NT2/D1 (cell line): Measurements from ENCODE around the gene TMEM132A.
A peak's percentile ranks its signal among the peaks of the same experiment; 100 is the strongest.

Experiments
- DNase-seq: peaks from one replicate; pipeline ENCODE4 v3.0.0-alpha.2; 2011; ENCODE audit warnings: low read depth, low spot score
- H3K27me3 ChIP-seq: 2 replicates; pipeline ENCODE4 v1.6.0; 2011; ENCODE audit warnings: mild to moderate bottlenecking; ENCODE audit not compliant: insufficient read length, insufficient read depth
- H3K36me3 ChIP-seq: 2 replicates; pipeline ENCODE4 v1.6.1; 2011; ENCODE audit warnings: mild to moderate bottlenecking, low read length, mixed read lengths; ENCODE audit not compliant: insufficient read depth, insufficient read length
- H3K4me1 ChIP-seq: 2 replicates; pipeline ENCODE4 v1.5.1; 2011; ENCODE audit not compliant: insufficient read depth, insufficient read length
- H3K4me3 ChIP-seq: 2 replicates; pipeline ENCODE4 v1.5.1; 2011; ENCODE audit warnings: low read depth; ENCODE audit not compliant: insufficient read length
- H3K9ac ChIP-seq: 2 replicates; pipeline ENCODE4 v1.6.0; 2011; ENCODE audit warnings: low read depth; ENCODE audit not compliant: insufficient read length
- H3K9me3 ChIP-seq: 2 replicates; pipeline ENCODE4 v1.5.1; 2011; ENCODE audit warnings: mild to moderate bottlenecking, low read length; ENCODE audit not compliant: insufficient read depth
- SUZ12 ChIP-seq: IDR thresholded peaks from 2 replicates; pipeline ENCODE4 v1.6.1; 2011; ENCODE audit not compliant: insufficient read length, insufficient read depth; ENCODE audit errors: extremely low read depth
- YY1 ChIP-seq: IDR thresholded peaks from 2 replicates; pipeline ENCODE4 v1.6.1; 2011; ENCODE audit not compliant: insufficient read length, insufficient read depth
- ZNF274 ChIP-seq: IDR thresholded peaks from 2 replicates; pipeline ENCODE4 v1.6.1; 2011; ENCODE audit warnings: mild to moderate bottlenecking, low read depth, low read length

The TMEM132A gene

DNA sequence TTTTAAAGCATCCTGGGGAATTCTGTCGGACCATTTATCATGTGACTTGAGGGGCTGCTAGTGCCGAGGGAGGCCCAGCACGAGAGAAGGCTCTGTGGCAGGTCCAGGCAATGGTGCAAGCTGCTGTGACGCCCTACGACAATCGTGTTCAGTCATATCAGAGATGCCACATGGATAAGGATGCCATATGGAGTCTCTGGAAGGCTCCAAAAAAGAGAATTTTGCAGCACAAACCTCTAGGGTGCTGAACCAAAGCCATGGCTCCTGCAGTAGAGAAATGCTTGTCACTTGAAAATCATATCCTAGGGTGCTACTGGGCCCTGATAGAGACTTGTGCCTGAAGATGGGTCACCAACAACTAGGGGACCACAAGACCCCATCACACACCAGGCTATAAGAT lies 40.5 kb downstream of the TMEM132A start:
- peaks cover 7% of the 10 kb centered on the region; the same call in 1 of the 2 replicates for H3K9me3 ChIP-seq
- TF ChIP-seq SUZ12 (no peak), YY1 (no peak), ZNF274 (no peak)
- peaks cover 3% of the 10 kb centered on the region for H3K27me3 ChIP-seq
- DNase-seq = no peak
- no peaks in the 10 kb centered on the region for H3K36me3 ChIP-seq
- H3K4me3 ChIP-seq = no peak overlapping the region
- no peak overlapping the region for H3K9ac ChIP-seq
- H3K4me1 ChIP-seq = no peaks in the 10 kb centered on the region

DNA sequence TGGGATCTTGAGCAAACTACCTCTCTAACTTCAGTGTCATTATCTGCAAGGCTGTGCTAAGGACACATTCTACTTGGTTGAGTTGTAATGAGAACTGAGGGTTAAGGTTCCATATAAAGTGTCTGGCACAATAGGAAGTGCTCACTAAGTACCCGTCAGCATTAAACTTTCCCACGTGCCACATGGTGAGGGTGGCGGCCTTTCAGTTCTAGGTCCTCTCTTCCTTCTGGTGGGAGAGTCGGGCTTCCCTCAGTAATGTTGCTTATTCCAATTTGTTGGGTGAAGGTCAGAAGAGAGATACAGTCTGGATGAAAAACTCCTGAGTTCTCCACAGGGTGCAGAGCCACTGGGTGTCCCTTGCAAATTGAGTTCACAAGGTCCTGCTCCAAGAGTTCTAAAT lies 42.6 kb downstream of the TMEM132A start:
- no peaks in the 10 kb centered on the region for H3K27me3 ChIP-seq
- TF ChIP-seq YY1 (no peak), SUZ12 (no peak), ZNF274 (no peak)
- H3K9ac ChIP-seq = no peak overlapping the region
- H3K9me3 ChIP-seq = peaks cover 7% of the 10 kb centered on the region; the same call in 1 of the 2 replicates
- no peaks in the 10 kb centered on the region for H3K36me3 ChIP-seq
- H3K4me1 ChIP-seq = no peaks in the 10 kb centered on the region
- DNase-seq = no peak
- no peak overlapping the region for H3K4me3 ChIP-seq

DNA sequence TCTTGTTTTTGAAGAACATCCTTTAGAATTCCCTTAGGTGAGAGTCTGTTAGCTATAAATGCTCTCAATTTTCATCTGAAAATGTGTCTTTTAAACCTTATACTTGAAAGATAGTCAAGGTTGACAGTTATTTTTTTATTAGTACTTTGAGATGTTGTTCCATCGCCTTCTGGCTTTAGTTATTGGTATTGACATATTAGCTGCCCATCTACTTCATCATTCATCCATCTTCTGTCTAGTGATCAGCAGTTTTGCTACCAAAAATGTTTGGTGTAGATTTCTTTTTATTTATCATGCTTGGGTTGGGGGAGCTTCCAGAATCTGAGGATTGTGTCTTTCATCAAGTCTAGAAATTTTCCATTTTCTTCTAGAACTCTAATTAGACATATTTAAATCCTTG lies 44.0 kb downstream of the TMEM132A start:
- Histone ChIP-seq H3K4me1 (no peaks in the 10 kb centered on the region), H3K27me3 (peaks cover 6% of the 10 kb centered on the region), H3K9ac (no peak overlapping the region), H3K4me3 (no peak overlapping the region), H3K36me3 (no peaks in the 10 kb centered on the region), H3K9me3 (peaks cover 7% of the 10 kb centered on the region; the same call in 1 of the 2 replicates)
- DNase-seq = no peak
- no peak for TF ChIP-seq YY1
- no peak for TF ChIP-seq ZNF274
- no peak for TF ChIP-seq SUZ12

DNA sequence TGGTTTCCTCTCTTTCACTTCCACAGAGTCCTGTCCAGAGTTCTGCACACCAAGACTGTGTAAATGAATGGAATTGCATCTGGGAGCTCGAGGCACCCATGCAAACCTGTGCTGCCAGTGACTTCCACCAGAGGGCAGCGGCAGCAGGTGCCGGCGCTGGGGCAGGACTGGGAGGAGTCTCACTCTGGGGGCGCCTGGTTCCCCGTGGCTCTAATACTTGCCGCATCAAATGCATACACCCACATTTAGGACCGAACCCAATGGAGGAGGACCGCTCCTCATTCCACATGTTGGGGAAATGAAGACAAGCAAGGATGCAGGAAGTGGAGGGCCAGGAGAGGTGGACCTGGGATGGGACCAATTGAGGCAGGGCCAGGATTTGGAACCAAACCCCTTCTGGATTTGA lies 46.1 kb downstream of the TMEM132A start:
- Histone ChIP-seq H3K36me3 (no peaks in the 10 kb centered on the region), H3K27me3 (peaks cover 6% of the 10 kb centered on the region), H3K4me3 (no peak overlapping the region), H3K4me1 (no peaks in the 10 kb centered on the region), H3K9ac (no peak overlapping the region), H3K9me3 (peaks cover 7% of the 10 kb centered on the region; the same call in 1 of the 2 replicates)
- DNase-seq = peak; percentile 46
- TF ChIP-seq YY1 = no peak
- TF ChIP-seq SUZ12 = no peak
- no peak for TF ChIP-seq ZNF274

DNA sequence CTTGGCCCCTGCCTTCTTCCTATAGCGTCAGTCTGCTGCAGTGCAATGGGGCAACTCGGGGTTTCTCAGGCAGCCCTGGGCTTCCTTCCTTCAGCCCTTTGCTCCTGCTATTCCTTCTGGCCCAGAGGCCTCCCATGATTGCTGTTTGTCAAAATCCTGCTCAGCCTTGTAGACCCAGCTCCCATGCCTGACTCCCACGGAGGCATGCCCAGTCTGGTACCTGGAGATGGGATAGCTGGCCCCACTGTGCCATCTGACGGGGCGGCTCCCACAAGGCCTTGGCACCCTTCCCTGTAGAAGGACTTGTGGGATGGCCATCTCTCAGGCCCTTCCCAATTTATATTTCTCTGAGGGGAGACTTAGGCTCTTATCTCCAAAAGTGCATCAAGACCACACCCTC lies 46.6 kb downstream of the TMEM132A start:
- Histone ChIP-seq H3K36me3 (no peaks in the 10 kb centered on the region), H3K4me3 (no peak overlapping the region), H3K27me3 (peaks cover 6% of the 10 kb centered on the region), H3K9me3 (peaks cover 7% of the 10 kb centered on the region; the same call in 1 of the 2 replicates), H3K4me1 (no peaks in the 10 kb centered on the region), H3K9ac (no peak overlapping the region)
- no peak for TF ChIP-seq YY1
- no peak for TF ChIP-seq ZNF274
- no peak for DNase-seq

DNA sequence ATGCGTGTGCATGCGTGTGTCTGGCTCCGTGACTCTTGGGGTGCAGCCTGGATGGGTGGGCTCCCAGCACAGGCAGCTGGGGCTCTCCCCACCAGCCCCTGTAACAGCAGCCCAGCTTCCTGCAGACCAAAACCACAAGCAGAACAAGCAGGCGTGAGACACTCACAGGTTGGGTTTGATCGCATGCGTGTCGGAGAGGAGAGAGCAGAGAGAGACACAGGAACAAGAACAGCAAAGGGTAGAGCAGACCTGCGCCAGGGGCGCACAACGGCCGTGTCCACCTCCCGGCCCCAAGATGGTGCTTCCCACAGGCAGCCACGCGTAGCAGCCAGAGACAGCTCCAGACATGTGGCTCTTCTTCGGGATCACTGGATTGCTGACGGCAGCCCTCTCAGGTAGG lies 47.3 kb downstream of the TMEM132A start, which contains the start of gene CD6:
Gene CD6 (plus strand): TSS at position 161 of the 400 bp plus-strand sequence. CDS start 186 bp downstream, at position 347.
- H3K27me3 ChIP-seq = peaks cover 6% of the 10 kb centered on the region

DNA sequence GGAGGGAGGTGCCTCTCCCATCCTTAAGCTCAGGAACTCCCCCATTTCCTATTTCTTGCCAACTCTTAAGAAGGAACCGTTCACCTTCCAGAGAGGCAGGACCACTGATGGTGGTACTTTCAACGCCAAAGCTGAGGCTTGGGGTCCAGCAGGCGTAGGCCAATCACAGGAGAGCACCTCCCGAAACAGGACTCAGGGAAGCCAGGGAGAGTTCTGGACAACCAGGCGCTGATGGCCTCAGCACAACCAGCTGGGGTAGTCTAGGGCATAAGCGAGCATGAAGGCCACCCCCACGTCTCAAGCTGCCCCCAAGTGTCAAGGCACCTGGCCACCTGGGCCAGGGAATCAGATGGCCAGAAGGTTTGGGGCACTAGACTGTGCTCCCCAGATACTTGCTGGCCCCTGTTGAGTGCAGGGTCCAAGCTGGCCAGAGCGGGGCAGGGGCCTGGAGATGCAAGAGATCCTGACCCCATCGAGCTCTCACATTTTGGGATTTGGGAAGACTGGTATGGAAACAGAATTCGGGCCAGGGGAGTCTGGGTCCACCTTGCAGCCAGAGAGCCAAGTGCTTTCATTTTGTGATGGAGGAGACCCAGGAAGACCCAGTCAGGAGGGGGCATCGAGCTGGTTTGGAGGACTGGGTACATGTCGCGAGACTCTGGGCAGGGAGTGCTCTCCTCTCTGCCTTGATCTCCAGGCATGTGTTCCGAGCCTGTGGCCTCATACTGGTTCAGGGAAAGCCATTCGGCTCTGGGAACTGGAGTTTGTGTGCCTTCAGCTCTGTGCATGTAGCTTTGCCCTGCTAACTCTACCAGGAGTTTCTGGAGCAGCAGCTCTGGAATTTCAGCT lies 48.1 kb downstream of the TMEM132A start:
- no peak for TF ChIP-seq ZNF274
- TF ChIP-seq YY1 = no peak
- no peak for TF ChIP-seq SUZ12
- peaks cover 6% of the 10 kb centered on the region for H3K27me3 ChIP-seq
- H3K36me3 ChIP-seq = no peaks in the 10 kb centered on the region
- no peak overlapping the region for H3K4me3 ChIP-seq
- no peaks in the 10 kb centered on the region for H3K4me1 ChIP-seq
- no peak overlapping the region for H3K9ac ChIP-seq
- peaks cover 7% of the 10 kb centered on the region; the same call in 1 of the 2 replicates for H3K9me3 ChIP-seq
- DNase-seq = no peak

More for the DNA sequence above, 47.3 kb downstream of the TMEM132A start, which contains the start of gene CD6:
- no peaks in the 10 kb centered on the region for H3K36me3 ChIP-seq
- no peaks in the 10 kb centered on the region for H3K4me1 ChIP-seq
- H3K9ac ChIP-seq = no peak within 1 kb of the TSS
- no peak for TF ChIP-seq ZNF274
- peaks cover 7% of the 10 kb centered on the region; the same call in 1 of the 2 replicates for H3K9me3 ChIP-seq
- no peak within 1 kb of the TSS for H3K4me3 ChIP-seq
- DNase-seq = no peak
